ENCODE data around the gene LYPD6B. TPM values are rescaled to one million over a fixed set of nuclear protein-coding genes. Genes with fewer than 3 reads are reported as not detected.

LYPD6B gene
- total RNA-seq, 2 experiments from 2014 or later = not detected

DNA sequence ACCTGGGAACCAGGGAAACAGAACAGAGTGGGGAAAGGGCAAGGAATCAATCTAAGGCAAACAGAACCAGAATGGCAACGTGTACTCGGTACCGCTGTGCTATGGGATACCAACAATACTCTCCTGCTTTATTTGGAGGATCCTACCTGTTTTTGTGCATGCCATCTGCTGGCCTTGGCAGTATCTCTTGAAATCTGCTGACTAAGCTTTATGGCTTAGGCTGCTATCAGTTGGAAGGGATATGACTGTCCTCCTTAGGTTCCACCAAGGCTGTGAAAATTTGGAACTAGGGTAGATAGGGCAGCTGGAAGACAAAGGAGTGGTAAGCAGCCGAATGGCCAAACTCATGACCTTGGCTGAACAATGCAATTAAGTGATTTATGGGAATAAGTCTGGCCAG is 220.6 kb downstream of the LYPD6B start:
- Histone ChIP-seq H3K9me3 (ENCODE audit: low read length) (no peaks in the 10 kb centered on the region), H3K9me2 (ENCODE audit: insufficient read depth, low read length) (no peaks in the 10 kb centered on the region), H3K4me1 (ENCODE audit: insufficient read depth, low read length, poor library complexity, severe bottlenecking) (no peaks in the 10 kb centered on the region), H2AFZ (ENCODE audit: low read length) (no peak overlapping the region), H3K4me3 (ENCODE audit: low read depth, low read length, poor library complexity, severe bottlenecking) (no peak overlapping the region), H3K36me3 (ENCODE audit: insufficient read depth, low read length) (no peaks in the 10 kb centered on the region), H4K20me1 (ENCODE audit: insufficient read depth, low read length) (no peaks in the 10 kb centered on the region), H3K79me2 (ENCODE audit: insufficient read depth, low read depth, low read length) (no peaks in the 10 kb centered on the region), H3K4me2 (ENCODE audit: low read length) (no peak overlapping the region), H3K27ac (ENCODE audit: low read depth, low read length, poor library complexity, severe bottlenecking) (no peak overlapping the region)
- ChIA-PET POLR2A (no interaction called here), CTCF (ENCODE audit: unreplicated experiment) (no interaction called here)
- TF ChIP-seq EZH2phosphoT487 (IDR thresholded peaks at IDR 0.05; ENCODE audit: borderline replicate concordance, low read depth, low read length) = no peak
- TF ChIP-seq, protein P1, sequence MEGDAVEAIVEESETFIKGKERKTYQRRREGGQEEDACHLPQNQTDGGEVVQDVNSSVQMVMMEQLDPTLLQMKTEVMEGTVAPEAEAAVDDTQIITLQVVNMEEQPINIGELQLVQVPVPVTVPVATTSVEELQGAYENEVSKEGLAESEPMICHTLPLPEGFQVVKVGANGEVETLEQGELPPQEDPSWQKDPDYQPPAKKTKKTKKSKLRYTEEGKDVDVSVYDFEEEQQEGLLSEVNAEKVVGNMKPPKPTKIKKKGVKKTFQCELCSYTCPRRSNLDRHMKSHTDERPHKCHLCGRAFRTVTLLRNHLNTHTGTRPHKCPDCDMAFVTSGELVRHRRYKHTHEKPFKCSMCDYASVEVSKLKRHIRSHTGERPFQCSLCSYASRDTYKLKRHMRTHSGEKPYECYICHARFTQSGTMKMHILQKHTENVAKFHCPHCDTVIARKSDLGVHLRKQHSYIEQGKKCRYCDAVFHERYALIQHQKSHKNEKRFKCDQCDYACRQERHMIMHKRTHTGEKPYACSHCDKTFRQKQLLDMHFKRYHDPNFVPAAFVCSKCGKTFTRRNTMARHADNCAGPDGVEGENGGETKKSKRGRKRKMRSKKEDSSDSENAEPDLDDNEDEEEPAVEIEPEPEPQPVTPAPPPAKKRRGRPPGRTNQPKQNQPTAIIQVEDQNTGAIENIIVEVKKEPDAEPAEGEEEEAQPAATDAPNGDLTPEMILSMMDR (conservative IDR thresholded peaks at IDR 0.05; ENCODE audit: low read length) = no peak
- no peak for DNase-seq (ENCODE audit: low spot score)
- intact Hi-C loops (cut with micrococcal nuclease; ENCODE audit: unreplicated experiment) = no loop called here
- BruUV-seq (replicated peaks) = no TSS peak

GRCh38 chr2:149261692-149262091 is 223.2 kb downstream of the LYPD6B start:
- H3K9me3 ChIP-seq (ENCODE audit: low read length) = no peaks in the 10 kb centered on the region
- ChIA-PET POLR2A (interaction anchor here (1.1 to 1.5 kb wide), 2 partner anchors 14 to 26 kb away, joined by 3 to 7 read pairs; no protein-coding TSS in a partner anchor), CTCF (ENCODE audit: unreplicated experiment) (no interaction called here)
- intact Hi-C loops (cut with micrococcal nuclease; ENCODE audit: unreplicated experiment) = no loop called here
- DNase-seq (ENCODE audit: low spot score) = no peak
- no peak overlapping the region for H3K27ac ChIP-seq (ENCODE audit: low read depth, low read length, poor library complexity, severe bottlenecking)
- no peak overlapping the region for H2AFZ ChIP-seq (ENCODE audit: low read length)
- no peak overlapping the region for H3K4me3 ChIP-seq (ENCODE audit: low read depth, low read length, poor library complexity, severe bottlenecking)
- no peaks in the 10 kb centered on the region for H3K4me1 ChIP-seq (ENCODE audit: insufficient read depth, low read length, poor library complexity, severe bottlenecking)
- no peak overlapping the region for H3K4me2 ChIP-seq (ENCODE audit: low read length)
- BruUV-seq (replicated peaks) = no TSS peak
- no peaks in the 10 kb centered on the region for H4K20me1 ChIP-seq (ENCODE audit: insufficient read depth, low read length)
- no peaks in the 10 kb centered on the region for H3K36me3 ChIP-seq (ENCODE audit: insufficient read depth, low read length)
- H3K79me2 ChIP-seq (ENCODE audit: insufficient read depth, low read depth, low read length) = no peaks in the 10 kb centered on the region
- H3K9me2 ChIP-seq (ENCODE audit: insufficient read depth, low read length) = no peaks in the 10 kb centered on the region
- no peak for TF ChIP-seq EZH2phosphoT487 (IDR thresholded peaks at IDR 0.05; ENCODE audit: borderline replicate concordance, low read depth, low read length)
- TF ChIP-seq, protein P1 (conservative IDR thresholded peaks at IDR 0.05; ENCODE audit: low read length) = no peak

Other genes with a start within 250 kb of the LYPD6B start
- gene KIF5C, start 163.5 kb upstream of the LYPD6B start, total RNA-seq (2014; rRNA removed; shearing (Covaris generic)) = 8.1 and 15.2 TPM in 2 replicates
- gene KIF5C, start 163.5 kb upstream of the LYPD6B start, total RNA-seq (2022) = 18.0 and 22.2 TPM in 2 replicates